Natural killer cell (primary cell): ENCODE results near the gene AOC3. TPM values are rescaled to one million over a fixed set of nuclear protein-coding genes. Genes with fewer than 3 reads are reported as not detected.
"Not testable (repeated sequence)": the region's sequence is repeated elsewhere in the genome, so short reads cannot be mapped to it uniquely, and the experiment has no call there.

Experiments
- ATAC-seq, 3 donors: fragments of 150-1000 bp in 2 of 3; fragments of 200-7000 bp in 1 of 3; cut with Tn5 transposase; 1 replicate in 1 of 3; 2 replicates in 2 of 3; pipeline ENCODE4 v1.10.0; 2021; ENCODE audit warnings: mild to moderate bottlenecking in 2 of 3, moderate library complexity in 2 of 3
- DNase-seq, 2 donors: peaks; one replicate each; pipeline versions ENCODE4 v3.0.0 to v3.0.0-alpha.2; 2013 to 2021; ENCODE audit warnings: mixed read lengths in 1 of 2
- H3K27ac ChIP-seq: one replicate; pipeline ENCODE4 v1.5.1; 2013; ENCODE audit warnings: mild to moderate bottlenecking, low read length
- H3K27me3 ChIP-seq: one replicate; pipeline ENCODE4 v1.6.1; 2013; ENCODE audit warnings: low read length; ENCODE audit not compliant: control insufficient read depth, insufficient read depth
- H3K36me3 ChIP-seq: one replicate; pipeline ENCODE4 v1.6.1; 2013; ENCODE audit warnings: low read length; ENCODE audit not compliant: control insufficient read depth, insufficient read depth
- H3K4me1 ChIP-seq: one replicate; pipeline ENCODE4 v1.6.1; 2013; ENCODE audit warnings: low read length; ENCODE audit not compliant: control insufficient read depth, insufficient read depth
- H3K4me3 ChIP-seq: one replicate; pipeline ENCODE4 v1.5.1; 2013; ENCODE audit warnings: low read length
- H3K9me3 ChIP-seq: one replicate; pipeline ENCODE4 v1.6.1; 2013; ENCODE audit warnings: low read length; ENCODE audit not compliant: control insufficient read depth, insufficient read depth
- H3K27ac Mint-ChIP-seq, 2 donors: one replicate each; pipeline ENCODE4 v1.8.0; 2022; ENCODE audit warnings: mild to moderate bottlenecking in 2 of 2, mixed read lengths in 2 of 2, moderate library complexity in 1 of 2
- H3K27me3 Mint-ChIP-seq, 2 donors: one replicate each; pipeline ENCODE4 v1.8.0; 2022; ENCODE audit warnings: low read depth in 2 of 2, mixed read lengths in 2 of 2
- H3K36me3 Mint-ChIP-seq: one replicate; pipeline ENCODE4 v1.8.0; 2022; ENCODE audit warnings: mixed read lengths
- H3K4me1 Mint-ChIP-seq, 2 donors: one replicate each; pipeline ENCODE4 v1.8.0; 2022; ENCODE audit warnings: mixed read lengths in 2 of 2
- H3K4me3 Mint-ChIP-seq: one replicate; pipeline ENCODE4 v1.8.0; 2022; ENCODE audit warnings: mild to moderate bottlenecking, moderate library complexity, mixed read lengths
- H3K9me3 Mint-ChIP-seq, 2 donors: one replicate each; pipeline ENCODE4 v1.8.0; 2022; ENCODE audit warnings: mixed read lengths in 2 of 2
- CTCF ChIP-seq: fragments of 200-600 bp; IDR thresholded peaks from one replicate; pipeline ENCODE4 v1.8.0; 2022; ENCODE audit warnings: antibody characterized with exemption
- WGBS: methylation state at CpG from one replicate; pipeline ENCODE4 v1.1.7; 2013; ENCODE audit warnings: missing lambda C conversion rate; ENCODE audit not compliant: insufficient coverage; 5-methylcytosine and 5-hydroxymethylcytosine counted together
- intact Hi-C: fragments of 100-400 bp; cut with micrococcal nuclease; formaldehyde crosslinking; loops from one replicate; pipeline ENCODE4 v1.14.2; 2022
- total RNA-seq, 4 donors: library from RNA; stranded (reverse); fragments of 120-200 nt in 1 of 4; gene quantifications; one replicate each; pipeline versions ENCODE4 v1.2.3 to v1.2.4, GENCODE V29; 2013 to 2022

The AOC3 gene
- total RNA-seq, 3 donors from 2014 or later (not counting 1 experiment from before 2014, with no cell fraction given), result 0.52 to 1.0 (median 0.73) TPM

DNA sequence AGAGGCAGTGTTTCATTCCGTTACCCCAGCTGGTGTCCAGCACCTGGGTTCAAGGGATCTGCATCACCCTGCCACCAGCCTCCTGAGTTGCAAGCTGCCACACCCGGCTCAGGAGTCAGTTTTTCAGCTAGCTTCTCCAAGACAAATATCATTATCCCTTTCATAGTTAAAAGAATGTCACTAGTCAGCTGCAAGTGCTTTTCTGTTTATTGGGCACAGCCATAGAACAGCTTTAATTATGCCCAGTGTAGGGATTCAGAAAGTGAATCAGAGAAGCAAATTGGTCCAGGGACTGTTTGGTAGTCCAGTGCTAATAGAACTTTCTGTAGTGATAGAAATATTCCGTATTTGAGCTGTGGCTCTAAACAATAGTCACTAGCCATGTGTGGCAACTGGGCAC, 2.9 kb upstream of the AOC3 start:
- Histone ChIP-seq H3K36me3 (peaks cover 18% of the 10 kb centered on the region), H3K9me3 (no peaks in the 10 kb centered on the region), H3K4me1 (peaks cover 9% of the 10 kb centered on the region), H3K27me3 (no peaks in the 10 kb centered on the region), H3K4me3 (no peak overlapping the region), H3K27ac (no peak overlapping the region)
- no peak for ATAC-seq
- DNase-seq, result no peak
- Mint-ChIP-seq H3K9me3 (no peaks in the 10 kb centered on the region), H3K27me3 (no peaks in the 10 kb centered on the region), H3K36me3 (no peaks in the 10 kb centered on the region), H3K27ac (no peak overlapping the region), H3K4me1 (peaks cover 0 to 11% of the 10 kb centered on the region in 2 donors), H3K4me3 (no peak overlapping the region)
- intact Hi-C loops, result no loop called here
- 100% methylated on average over 3 of the region's 3 CpGs for WGBS
- TF ChIP-seq CTCF, result no peak

GRCh38 chr17:42849031-42849430, 2.0 kb upstream of the AOC3 start:
- peaks cover 0 to 3% of the 10 kb centered on the region in 2 donors for H3K27me3 Mint-ChIP-seq
- H3K9me3 ChIP-seq, result no peaks in the 10 kb centered on the region
- no peak overlapping the region for H3K27ac Mint-ChIP-seq
- DNase-seq, result no peak
- WGBS, result 88% methylated on average over 7 of the region's 9 CpGs
- peaks cover 0 to 11% of the 10 kb centered on the region in 2 donors for H3K4me1 Mint-ChIP-seq
- no peaks in the 10 kb centered on the region for H3K27me3 ChIP-seq
- ATAC-seq, result no peak
- peaks cover 12% of the 10 kb centered on the region for H3K36me3 ChIP-seq
- no peak overlapping the region for H3K4me3 Mint-ChIP-seq
- H3K4me3 ChIP-seq, result no peak overlapping the region
- intact Hi-C loops, result no loop called here
- TF ChIP-seq CTCF, result no peak
- no peaks in the 10 kb centered on the region for H3K9me3 Mint-ChIP-seq
- H3K4me1 ChIP-seq, result peaks cover 9% of the 10 kb centered on the region
- no peaks in the 10 kb centered on the region for H3K36me3 Mint-ChIP-seq
- no peak overlapping the region for H3K27ac ChIP-seq

GRCh38 chr17:42849451-42850181, 1.4 kb upstream of the AOC3 start:
- Mint-ChIP-seq H3K9me3 (no peaks in the 10 kb centered on the region), H3K4me3 (no peak overlapping the region), H3K4me1 (peaks cover 0 to 11% of the 10 kb centered on the region in 2 donors), H3K36me3 (no peaks in the 10 kb centered on the region), H3K27ac (no peak overlapping the region), H3K27me3 (peaks cover 0 to 3% of the 10 kb centered on the region in 2 donors)
- Histone ChIP-seq H3K9me3 (no peaks in the 10 kb centered on the region), H3K27me3 (no peaks in the 10 kb centered on the region), H3K4me1 (peaks cover 9% of the 10 kb centered on the region), H3K36me3 (peaks cover 10% of the 10 kb centered on the region), H3K27ac (no peak overlapping the region), H3K4me3 (no peak overlapping the region)
- WGBS, result 80% methylated on average over 8 of the region's 8 CpGs
- intact Hi-C loops, result no loop called here
- TF ChIP-seq CTCF, result no peak
- DNase-seq, result no peak
- ATAC-seq, result no peak

- H3K9me3 ChIP-seq, H3K4me1 Mint-ChIP-seq, intact Hi-C loops, H3K36me3 ChIP-seq, H3K9me3 Mint-ChIP-seq, H3K4me1 ChIP-seq, H3K27ac ChIP-seq, H3K27me3 ChIP-seq, DNase-seq, ATAC-seq, H3K27me3 Mint-ChIP-seq, H3K4me3 ChIP-seq, H3K36me3 Mint-ChIP-seq, H3K4me3 Mint-ChIP-seq, H3K27ac Mint-ChIP-seq: not testable (repeated sequence)
- 93% methylated on average over 22 of the region's 28 CpGs for WGBS
Observed at GRCh38 chr17:42851371-42852240, 607 bp downstream of the AOC3 start.
